Activated gamma-delta T cell treated with Interleukin-2 at 50 U/mL for 16 hours (primary cell): ENCODE results near the gene ADAP1.

Source experiments
- DNase-seq: peaks from one replicate; pipeline ENCODE4 v3.0.0-alpha.2; 2020

The ADAP1 gene

GRCh38 chr7:903921-904755 is 50.3 kb downstream of the ADAP1 start:
- no peak for DNase-seq

GRCh38 chr7:902996-903395 is 51.5 kb downstream of the ADAP1 start:
- no peak for DNase-seq

- no peak for DNase-seq
Observed at GRCh38 chr7:901388-902154, 52.9 kb downstream of the ADAP1 start.

GRCh38 chr7:901041-901387 is 53.5 kb downstream of the ADAP1 start:
- DNase-seq = no peak

- DNase-seq = no peak
Observed at GRCh38 chr7:900331-901040, 54.0 kb downstream of the ADAP1 start.

GRCh38 chr7:899806-900205 is 54.7 kb downstream of the ADAP1 start:
- DNase-seq = no peak

GRCh38 chr7:898855-899681 is 55.4 kb downstream of the ADAP1 start:
- no peak for DNase-seq

- DNase-seq = no peak
Observed at GRCh38 chr7:898460-898854, 56.0 kb downstream of the ADAP1 start.

- DNase-seq = no peak
Observed at GRCh38 chr7:897771-898376, 56.6 kb downstream of the ADAP1 start.

- DNase-seq = no peak
Observed at GRCh38 chr7:897086-897485, 57.4 kb downstream of the ADAP1 start.

- no peak for DNase-seq
Observed at GRCh38 chr7:896346-897075, 58.0 kb downstream of the ADAP1 start.

- DNase-seq = no peak
Observed at GRCh38 chr7:895451-896052, 58.9 kb downstream of the ADAP1 start.

GRCh38 chr7:894927-895450 is 59.5 kb downstream of the ADAP1 start:
- DNase-seq = no peak

GRCh38 chr7:894164-894867 is 60.2 kb downstream of the ADAP1 start:
- no peak for DNase-seq

GRCh38 chr7:893686-894085 is 60.8 kb downstream of the ADAP1 start:
- DNase-seq = no peak

GRCh38 chr7:892648-893593 is 61.6 kb downstream of the ADAP1 start:
- DNase-seq = no peak

- DNase-seq = no peak
Observed at GRCh38 chr7:891805-892204, 62.7 kb downstream of the ADAP1 start.

GRCh38 chr7:891291-891690 is 63.2 kb downstream of the ADAP1 start:
- DNase-seq = no peak

GRCh38 chr7:890868-891267 is 63.6 kb downstream of the ADAP1 start:
- DNase-seq = no peak
